Nephron progenitor cell (in vitro differentiated cells): Measurements from ENCODE around the gene SGK1.

Experiments
- DNase-seq: peaks from one replicate; pipeline ENCODE4 v3.0.0; 2021
- H3K27ac Mint-ChIP-seq: 2 replicates; pipeline ENCODE4 v1.8.0; 2021; ENCODE audit warnings: mild to moderate bottlenecking, moderate library complexity, mixed read lengths
- H3K27me3 Mint-ChIP-seq: 2 replicates; pipeline ENCODE4 v1.8.0; 2021; ENCODE audit warnings: mild to moderate bottlenecking, low read depth, mixed read lengths; ENCODE audit not compliant: poor library complexity
- H3K36me3 Mint-ChIP-seq: 2 replicates; pipeline ENCODE4 v1.8.0; 2021; ENCODE audit warnings: low read depth, mixed read lengths
- H3K4me1 Mint-ChIP-seq: 2 replicates; pipeline ENCODE4 v1.8.0; 2021; ENCODE audit warnings: mixed read lengths
- H3K4me3 Mint-ChIP-seq: 2 replicates; pipeline ENCODE4 v1.8.0; 2021; ENCODE audit warnings: mild to moderate bottlenecking, moderate library complexity, mixed read lengths
- H3K9me3 Mint-ChIP-seq: 2 replicates; pipeline ENCODE4 v1.8.0; 2021; ENCODE audit warnings: mild to moderate bottlenecking, moderate library complexity, mixed read lengths
- TF ChIP-seq, protein P1 (sequence below): fragments of 200-600 bp; sonication (generic); IDR thresholded peaks from 2 replicates; pipeline ENCODE4 v1.5.0; 2021; ENCODE audit warnings: antibody characterized with exemption

Gene SGK1

DNA sequence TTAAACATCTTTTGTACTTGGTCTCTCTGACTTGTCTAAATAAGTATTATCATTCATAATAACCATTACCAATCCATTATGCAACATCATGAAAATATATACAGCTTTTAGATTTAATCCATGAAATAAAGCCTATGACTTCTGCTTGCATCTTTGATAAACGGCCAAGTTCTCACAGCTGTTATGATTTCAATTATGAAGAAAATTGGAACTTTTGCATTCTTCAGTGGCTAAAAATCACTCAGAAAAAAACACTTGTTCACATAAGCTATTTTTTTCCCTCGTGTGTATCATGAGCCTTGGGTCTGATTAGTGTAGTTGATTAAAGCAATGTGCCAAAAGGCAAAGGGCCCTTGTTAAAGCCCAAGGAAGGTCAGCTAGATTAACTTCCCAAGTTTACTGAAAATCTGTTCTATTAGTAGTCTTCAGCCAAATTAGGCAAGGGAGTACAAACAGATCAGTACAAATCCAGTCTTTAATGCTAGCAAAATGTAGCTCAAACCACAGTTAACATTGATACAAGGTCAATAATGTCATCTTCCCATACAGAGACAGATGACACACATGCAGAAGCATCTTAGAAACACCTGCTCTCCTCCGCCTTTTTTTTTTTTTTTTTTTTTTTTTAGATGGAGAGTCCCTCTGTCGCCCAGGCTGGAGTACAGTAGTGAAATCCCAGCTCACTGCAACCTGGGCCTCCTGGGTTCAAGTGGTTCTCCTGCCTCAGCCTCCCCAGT is 69.9 kb downstream of the SGK1 start:
- H3K36me3 Mint-ChIP-seq, result no peaks in the 10 kb centered on the region
- H3K9me3 Mint-ChIP-seq, result no peaks in the 10 kb centered on the region
- no peak for DNase-seq
- peaks cover 32% of the 10 kb centered on the region for H3K4me1 Mint-ChIP-seq
- TF ChIP-seq, protein P1, sequence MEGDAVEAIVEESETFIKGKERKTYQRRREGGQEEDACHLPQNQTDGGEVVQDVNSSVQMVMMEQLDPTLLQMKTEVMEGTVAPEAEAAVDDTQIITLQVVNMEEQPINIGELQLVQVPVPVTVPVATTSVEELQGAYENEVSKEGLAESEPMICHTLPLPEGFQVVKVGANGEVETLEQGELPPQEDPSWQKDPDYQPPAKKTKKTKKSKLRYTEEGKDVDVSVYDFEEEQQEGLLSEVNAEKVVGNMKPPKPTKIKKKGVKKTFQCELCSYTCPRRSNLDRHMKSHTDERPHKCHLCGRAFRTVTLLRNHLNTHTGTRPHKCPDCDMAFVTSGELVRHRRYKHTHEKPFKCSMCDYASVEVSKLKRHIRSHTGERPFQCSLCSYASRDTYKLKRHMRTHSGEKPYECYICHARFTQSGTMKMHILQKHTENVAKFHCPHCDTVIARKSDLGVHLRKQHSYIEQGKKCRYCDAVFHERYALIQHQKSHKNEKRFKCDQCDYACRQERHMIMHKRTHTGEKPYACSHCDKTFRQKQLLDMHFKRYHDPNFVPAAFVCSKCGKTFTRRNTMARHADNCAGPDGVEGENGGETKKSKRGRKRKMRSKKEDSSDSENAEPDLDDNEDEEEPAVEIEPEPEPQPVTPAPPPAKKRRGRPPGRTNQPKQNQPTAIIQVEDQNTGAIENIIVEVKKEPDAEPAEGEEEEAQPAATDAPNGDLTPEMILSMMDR, result no peak
- H3K4me3 Mint-ChIP-seq, result no peak overlapping the region
- no peak overlapping the region for H3K27ac Mint-ChIP-seq
- peaks cover 6% of the 10 kb centered on the region for H3K27me3 Mint-ChIP-seq

DNA sequence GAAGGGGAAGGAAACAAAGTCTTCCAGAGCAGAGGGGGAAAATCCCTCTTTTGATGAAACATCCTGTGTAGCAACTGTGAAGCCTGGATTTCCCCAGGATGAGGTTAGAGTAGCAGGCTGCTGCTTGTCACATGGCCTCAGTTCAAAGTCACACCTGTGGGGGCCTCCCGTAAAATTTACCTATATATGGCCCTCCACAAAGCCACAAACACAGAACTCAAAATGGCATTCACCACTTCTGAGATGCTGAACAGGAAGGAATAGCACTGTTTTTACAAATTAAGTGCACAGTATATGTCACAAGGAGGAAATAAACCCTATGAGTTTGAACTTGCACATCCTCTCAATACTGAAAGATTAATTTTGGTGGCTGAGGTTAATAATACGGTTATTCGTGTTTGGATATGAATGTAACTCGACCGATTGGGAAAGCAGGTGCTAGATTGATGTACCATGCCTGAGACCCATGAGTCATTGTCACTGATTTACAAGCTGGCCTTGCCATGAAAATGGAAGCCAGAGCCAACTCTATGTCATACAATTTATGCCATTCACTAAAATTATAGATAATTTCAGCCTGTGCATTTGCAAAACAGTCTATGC is 70.6 kb downstream of the SGK1 start:
- no peak overlapping the region for H3K27ac Mint-ChIP-seq
- H3K36me3 Mint-ChIP-seq, result no peaks in the 10 kb centered on the region
- TF ChIP-seq, protein P1, result no peak
- no peaks in the 10 kb centered on the region for H3K9me3 Mint-ChIP-seq
- no peak for DNase-seq
- peaks cover 6% of the 10 kb centered on the region for H3K27me3 Mint-ChIP-seq
- H3K4me3 Mint-ChIP-seq, result no peak overlapping the region
- H3K4me1 Mint-ChIP-seq, result peaks cover 25% of the 10 kb centered on the region

DNA sequence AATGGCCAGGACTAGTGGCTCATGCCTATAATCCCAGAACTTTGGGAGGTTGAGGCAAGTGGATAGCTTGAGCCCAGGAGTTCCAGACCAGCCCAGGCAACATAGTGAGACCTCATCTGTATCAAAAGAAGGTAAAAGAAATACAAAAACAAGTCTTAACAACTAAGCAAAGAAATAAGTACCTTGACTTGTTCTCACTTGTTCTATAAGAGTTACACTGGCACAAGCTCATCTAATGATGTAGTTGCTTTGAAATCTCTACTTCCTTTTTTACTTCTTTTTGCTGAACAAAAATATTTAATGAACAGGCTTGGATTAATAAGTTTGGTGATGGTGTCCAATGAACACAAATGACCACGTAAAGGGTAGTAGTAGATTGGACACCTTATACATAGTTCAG is 72.2 kb downstream of the SGK1 start:
- no peak overlapping the region for H3K4me3 Mint-ChIP-seq
- peaks cover 5% of the 10 kb centered on the region for H3K27me3 Mint-ChIP-seq
- DNase-seq, result no peak
- TF ChIP-seq, protein P1, result no peak
- H3K36me3 Mint-ChIP-seq, result no peaks in the 10 kb centered on the region
- peaks cover 4% of the 10 kb centered on the region for H3K9me3 Mint-ChIP-seq
- no peak overlapping the region for H3K27ac Mint-ChIP-seq
- H3K4me1 Mint-ChIP-seq, result peaks cover 20% of the 10 kb centered on the region

DNA sequence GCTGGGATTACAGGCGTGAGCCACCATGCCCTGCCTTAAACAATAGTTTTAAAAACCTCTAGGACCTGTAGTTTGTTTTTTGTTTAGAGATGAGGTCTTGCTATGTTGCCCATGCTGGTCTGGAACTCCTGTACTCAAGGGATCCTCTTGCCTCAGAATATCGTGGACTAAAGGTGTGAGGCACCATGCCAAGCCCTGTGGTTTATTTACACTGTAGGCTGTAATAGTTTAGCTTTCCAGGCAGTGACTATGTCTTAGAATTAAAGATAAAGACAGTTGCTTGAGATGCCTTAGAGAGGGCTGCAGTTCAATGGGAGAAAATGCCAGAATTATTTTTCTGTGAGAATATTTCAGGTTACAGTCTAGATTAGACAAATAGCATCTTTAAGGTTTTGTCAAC is 72.9 kb downstream of the SGK1 start:
- DNase-seq, result no peak
- peaks cover 4% of the 10 kb centered on the region for H3K9me3 Mint-ChIP-seq
- H3K27ac Mint-ChIP-seq, result no peak overlapping the region
- TF ChIP-seq, protein P1, result no peak
- peaks cover 6% of the 10 kb centered on the region for H3K27me3 Mint-ChIP-seq
- peaks cover 13% of the 10 kb centered on the region for H3K4me1 Mint-ChIP-seq
- no peak overlapping the region for H3K4me3 Mint-ChIP-seq
- no peaks in the 10 kb centered on the region for H3K36me3 Mint-ChIP-seq

DNA sequence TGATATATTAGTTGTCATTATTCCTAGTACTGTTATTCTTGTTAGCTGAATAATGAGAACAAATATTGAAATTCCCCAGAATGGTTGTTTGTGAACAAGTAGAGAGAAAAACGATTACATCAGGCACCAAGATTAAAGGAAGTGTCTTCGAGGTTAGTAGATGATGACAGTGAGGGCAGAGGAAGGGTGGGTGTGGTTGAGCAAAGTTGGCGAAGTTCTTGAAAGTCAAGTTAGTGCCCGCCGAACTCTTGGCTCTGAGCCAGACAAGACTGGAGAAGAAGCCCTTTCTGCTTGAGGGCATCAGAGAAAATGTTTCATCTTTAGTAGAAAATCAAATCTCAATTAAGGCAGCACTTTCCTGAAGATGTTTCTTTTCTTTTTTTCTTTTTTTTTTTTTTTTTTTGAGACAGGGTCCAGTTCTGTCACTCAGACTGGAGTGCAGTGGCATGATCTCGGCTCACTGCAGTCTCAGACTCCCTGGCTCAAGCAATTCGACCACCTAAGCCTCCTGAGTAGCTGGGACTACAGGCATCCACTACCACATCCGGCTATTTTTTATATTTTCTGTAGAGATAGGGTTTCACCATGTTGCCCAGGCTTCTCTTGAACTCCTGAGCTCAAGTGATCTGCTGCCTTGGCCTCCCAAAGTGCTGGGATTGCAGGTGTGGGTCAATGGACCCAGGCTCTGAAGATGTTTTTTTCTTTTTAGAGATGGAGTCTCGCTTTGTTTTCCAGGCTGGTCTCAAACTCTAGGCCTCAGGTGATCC is 77.1 kb downstream of the SGK1 start:
- peaks cover 4% of the 10 kb centered on the region for H3K9me3 Mint-ChIP-seq
- no peaks in the 10 kb centered on the region for H3K4me1 Mint-ChIP-seq
- no peaks in the 10 kb centered on the region for H3K36me3 Mint-ChIP-seq
- peaks cover 3% of the 10 kb centered on the region for H3K27me3 Mint-ChIP-seq
- TF ChIP-seq, protein P1, result no peak
- no peak for DNase-seq
- H3K4me3 Mint-ChIP-seq, result no peak overlapping the region
- no peak overlapping the region for H3K27ac Mint-ChIP-seq
